Upper lobe of left lung (tissue), 4 donors: ENCODE data around the gene NSMCE4A.

Experiments
- CTCF ChIP-seq, 6 experiments: fragments of 450-650 bp in 4 of 6; fragments of 200-600 bp in 2 of 6; sonication (generic) in 2 of 6; IDR thresholded peaks; one replicate each; pipeline ENCODE4 v1.5.1; 2016 to 2019; ENCODE audit warnings: antibody characterized with exemption in 6 of 6
- EP300 ChIP-seq, 4 donors: sonication (generic); formaldehyde crosslinking; IDR thresholded peaks; one replicate each; pipeline ENCODE4 v1.5.1; 2017; ENCODE audit warnings: antibody characterized with exemption in 4 of 4, control low read depth in 2 of 4
- POLR2A ChIP-seq, 4 donors: fragments of 450-650 bp; IDR thresholded peaks; one replicate each; pipeline ENCODE4 v1.5.1; 2016 to 2017; ENCODE audit warnings: antibody characterized with exemption in 4 of 4, mild to moderate bottlenecking in 2 of 4
- POLR2AphosphoS5 ChIP-seq, 2 donors: sonication (generic); formaldehyde crosslinking; IDR thresholded peaks; one replicate each; pipeline ENCODE4 v1.5.1; 2017; ENCODE audit warnings: antibody characterized with exemption in 2 of 2

DNA sequence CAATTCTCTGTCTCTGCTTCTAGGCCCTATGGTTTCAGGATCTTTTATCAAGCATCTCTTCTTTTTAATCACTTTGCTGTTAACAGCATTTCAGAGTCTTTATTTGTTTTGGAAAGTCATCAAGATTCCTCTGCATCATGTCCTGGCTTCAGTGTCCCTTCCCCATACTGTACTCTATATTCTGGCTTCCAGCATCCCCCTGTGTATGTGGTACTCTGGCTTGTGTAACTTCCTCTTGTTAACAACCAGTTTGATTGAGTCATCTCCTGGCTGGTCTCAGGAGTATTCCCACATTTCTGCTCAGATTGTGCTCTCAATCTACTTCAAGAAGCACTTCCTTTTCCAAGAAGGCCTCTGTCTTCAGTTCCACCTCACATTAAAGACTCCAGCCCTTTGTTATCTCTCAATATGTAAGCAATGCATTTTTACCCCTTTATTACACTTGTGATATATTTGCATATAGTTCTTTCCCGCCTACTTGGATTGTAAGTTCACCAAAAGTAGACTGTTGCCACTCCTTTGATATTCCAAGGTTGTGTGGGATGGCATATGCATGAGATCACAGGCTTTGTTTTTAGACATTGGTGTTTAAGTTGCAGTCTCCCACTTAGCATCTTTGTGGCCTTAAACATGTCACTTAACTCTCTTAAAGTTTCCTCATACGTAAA is 32.1 kb downstream of the NSMCE4A start:
- no peak for TF ChIP-seq POLR2A (IDR thresholded peaks at IDR 0.05)
- TF ChIP-seq POLR2AphosphoS5 (IDR thresholded peaks at IDR 0.05), result peak in 1 of 2 donors; percentile 16
- no peak for TF ChIP-seq CTCF (IDR thresholded peaks at IDR 0.05)
- TF ChIP-seq EP300 (IDR thresholded peaks at IDR 0.05), result no peak
